Measurements from ENCODE around the gene CARD19.

GRCh38 chr9:93132287-93132927, 36.4 kb downstream of the CARD19 start:
- TF ChIP-seq TAF1 (IDR thresholded peaks at IDR 0.05; ENCODE audit: low read depth, low read length) (no peak), PHF8 (conservative IDR thresholded peaks at IDR 0.05; ENCODE audit: low read depth, low read length) (no peak), POLR2AphosphoS5 (IDR thresholded peaks at IDR 0.05; ENCODE audit: low read depth, low read length) (no peak), BRCA1 (IDR thresholded peaks at IDR 0.05; ENCODE audit: low read depth, low read length) (no peak), POLR2A (IDR thresholded peaks at IDR 0.05; ENCODE audit: control extremely low read depth in 1 of 2, low read depth in 2 of 2, low read length in 2 of 2) (no peak), EZH2 (IDR thresholded peaks at IDR 0.05; ENCODE audit: low read depth, low read length, severe bottlenecking) (no peak), SP1 (IDR thresholded peaks at IDR 0.05; ENCODE audit: low read depth, low read length) (no peak), RFX5 (IDR thresholded peaks at IDR 0.05; ENCODE audit: borderline replicate concordance, low read depth, low read length) (no peak), HDAC2 (IDR thresholded peaks at IDR 0.05; ENCODE audit: borderline replicate concordance in 1 of 2, low read depth in 2 of 2, low read length in 2 of 2) (no peak)

All from H1 (cell line).